NCI-H2227 treated with DMSO at 0.1 percent for 48 hours (cell line): ENCODE data around the gene MATN4.
"Not testable (repeated sequence)": the region's sequence is repeated elsewhere in the genome, so short reads cannot be mapped to it uniquely, and the experiment has no call there.

ENCODE experiments used
- DNase-seq: peaks from one replicate; lab custom pipeline; 2025; lab: John Stamatoyannopoulos, UW

Gene MATN4

GRCh38 chr20:45308117-45308778, at the start of gene MATN4:
MATN4 (minus strand) TSS chr20:45308299; CDS start chr20:45305582, 2,717 bp downstream.
- no peak for DNase-seq

- DNase-seq = no peak
Observed at GRCh38 chr20:45355209-45356084, 47.3 kb upstream of the MATN4 start.

GRCh38 chr20:45354423-45355208, 46.5 kb upstream of the MATN4 start:
- DNase-seq = no peak

- no peak for DNase-seq
Observed at GRCh38 chr20:45353746-45354145, 45.6 kb upstream of the MATN4 start.

- no peak for DNase-seq
Observed at GRCh38 chr20:45352729-45353128, 44.6 kb upstream of the MATN4 start.

GRCh38 chr20:45350795-45351194, 42.7 kb upstream of the MATN4 start:
- DNase-seq = not testable (repeated sequence)

GRCh38 chr20:45350217-45350616, 42.1 kb upstream of the MATN4 start:
- DNase-seq = no peak

- no peak for DNase-seq
Observed at GRCh38 chr20:45347936-45348778, 40.1 kb upstream of the MATN4 start, which contains the start of gene SDC4. SDC4 (minus strand) TSS chr20:45348424; CDS start chr20:45348384, 40 bp downstream.

- no peak for DNase-seq
Observed at GRCh38 chr20:45347297-45347935, 39.3 kb upstream of the MATN4 start.

GRCh38 chr20:45346851-45347250, 38.8 kb upstream of the MATN4 start:
- no peak for DNase-seq

- DNase-seq = no peak
Observed at GRCh38 chr20:45346291-45346718, 38.2 kb upstream of the MATN4 start.

- DNase-seq = no peak
Observed at GRCh38 chr20:45345104-45345936, 37.2 kb upstream of the MATN4 start.

- no peak for DNase-seq
Observed at GRCh38 chr20:45344168-45344860, 36.2 kb upstream of the MATN4 start.

GRCh38 chr20:45343532-45344167, 35.6 kb upstream of the MATN4 start:
- no peak for DNase-seq

GRCh38 chr20:45342855-45343531, 34.9 kb upstream of the MATN4 start:
- DNase-seq = no peak

GRCh38 chr20:45341939-45342854, 34.1 kb upstream of the MATN4 start:
- no peak for DNase-seq

GRCh38 chr20:45341579-45341938, 33.5 kb upstream of the MATN4 start:
- DNase-seq = no peak
